Tibial nerve (tissue), 4 donors: Measurements from ENCODE around the gene DNLZ.

Source experiments
- EP300 ChIP-seq, 2 donors: sonication (generic); formaldehyde crosslinking; IDR thresholded peaks; one replicate each; pipeline ENCODE4 v1.6.1; 2017; ENCODE audit warnings: antibody characterized with exemption in 2 of 2, mild to moderate bottlenecking in 1 of 2
- POLR2A ChIP-seq, 2 donors: fragments of 450-650 bp; IDR thresholded peaks; one replicate each; pipeline ENCODE4 v1.6.1; 2017; ENCODE audit warnings: antibody characterized with exemption in 2 of 2, mild to moderate bottlenecking in 2 of 2, moderate library complexity in 2 of 2
- TF ChIP-seq, protein P1 (sequence below), 5 experiments: fragments of 200-600 bp in 3 of 5; fragments of 450-650 bp in 2 of 5; sonication (generic) in 3 of 5; IDR thresholded peaks; one replicate each; pipeline ENCODE4 v1.5.1; 2016 to 2019; ENCODE audit warnings: antibody characterized with exemption in 5 of 5, mild to moderate bottlenecking in 3 of 5, moderate library complexity in 2 of 5

DNA sequence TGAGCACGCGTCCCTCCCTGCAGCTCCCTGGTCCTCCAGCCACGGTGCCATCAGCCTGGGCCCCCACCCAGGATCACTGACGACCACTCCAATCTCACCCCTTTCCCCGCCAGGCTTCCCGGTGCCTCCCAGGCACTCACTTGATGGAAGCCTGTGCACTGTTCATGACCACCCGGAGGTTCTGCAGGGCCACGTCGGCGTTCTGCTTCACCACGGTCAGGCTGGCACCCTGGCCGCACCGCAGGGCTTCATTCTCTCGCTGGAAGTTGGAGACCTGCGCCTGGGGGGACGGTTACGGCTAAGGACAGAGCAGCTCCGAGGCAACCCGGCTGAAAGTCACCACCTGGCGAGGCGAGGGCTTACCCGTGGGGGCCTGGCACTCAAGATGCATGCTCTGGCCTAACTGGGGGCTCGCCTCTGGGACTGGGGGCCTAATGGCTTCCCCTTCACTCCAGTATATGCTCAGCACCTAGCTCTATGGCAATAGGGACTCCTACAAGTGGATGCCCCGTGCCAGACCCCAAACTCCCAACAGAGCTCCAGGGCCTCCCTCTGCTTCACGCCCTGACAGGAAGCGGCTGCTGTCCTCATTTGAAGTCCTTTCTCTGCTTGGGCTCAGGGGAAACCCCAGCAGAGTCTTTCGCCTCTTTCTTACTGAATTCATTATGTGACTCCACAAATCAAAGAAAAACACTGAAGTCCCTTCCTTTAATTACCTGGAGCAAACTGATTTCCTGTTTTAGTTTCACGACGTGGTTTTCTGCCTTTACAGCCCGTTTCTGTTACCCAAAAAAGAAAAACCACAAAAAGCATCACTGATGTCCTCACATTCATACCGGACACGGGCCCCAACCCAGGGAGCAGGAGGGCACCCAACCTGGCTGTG is 40.6 kb upstream of the DNLZ start:
- no peak for TF ChIP-seq EP300 (IDR thresholded peaks at IDR 0.05)
- no peak for TF ChIP-seq POLR2A (IDR thresholded peaks at IDR 0.05)
- TF ChIP-seq, protein P1, sequence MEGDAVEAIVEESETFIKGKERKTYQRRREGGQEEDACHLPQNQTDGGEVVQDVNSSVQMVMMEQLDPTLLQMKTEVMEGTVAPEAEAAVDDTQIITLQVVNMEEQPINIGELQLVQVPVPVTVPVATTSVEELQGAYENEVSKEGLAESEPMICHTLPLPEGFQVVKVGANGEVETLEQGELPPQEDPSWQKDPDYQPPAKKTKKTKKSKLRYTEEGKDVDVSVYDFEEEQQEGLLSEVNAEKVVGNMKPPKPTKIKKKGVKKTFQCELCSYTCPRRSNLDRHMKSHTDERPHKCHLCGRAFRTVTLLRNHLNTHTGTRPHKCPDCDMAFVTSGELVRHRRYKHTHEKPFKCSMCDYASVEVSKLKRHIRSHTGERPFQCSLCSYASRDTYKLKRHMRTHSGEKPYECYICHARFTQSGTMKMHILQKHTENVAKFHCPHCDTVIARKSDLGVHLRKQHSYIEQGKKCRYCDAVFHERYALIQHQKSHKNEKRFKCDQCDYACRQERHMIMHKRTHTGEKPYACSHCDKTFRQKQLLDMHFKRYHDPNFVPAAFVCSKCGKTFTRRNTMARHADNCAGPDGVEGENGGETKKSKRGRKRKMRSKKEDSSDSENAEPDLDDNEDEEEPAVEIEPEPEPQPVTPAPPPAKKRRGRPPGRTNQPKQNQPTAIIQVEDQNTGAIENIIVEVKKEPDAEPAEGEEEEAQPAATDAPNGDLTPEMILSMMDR (IDR thresholded peaks at IDR 0.05): no peak
